ENCODE results near the gene ANO4. TPM values are rescaled to one million over a fixed set of nuclear protein-coding genes. Genes with fewer than 3 reads are reported as not detected.
A peak's percentile ranks its signal among the peaks of the same experiment; 100 is the strongest.

Gene ANO4
- total RNA-seq (ENCODE audit: insufficient read depth, low replicate concordance): 1.4 TPM

DNA sequence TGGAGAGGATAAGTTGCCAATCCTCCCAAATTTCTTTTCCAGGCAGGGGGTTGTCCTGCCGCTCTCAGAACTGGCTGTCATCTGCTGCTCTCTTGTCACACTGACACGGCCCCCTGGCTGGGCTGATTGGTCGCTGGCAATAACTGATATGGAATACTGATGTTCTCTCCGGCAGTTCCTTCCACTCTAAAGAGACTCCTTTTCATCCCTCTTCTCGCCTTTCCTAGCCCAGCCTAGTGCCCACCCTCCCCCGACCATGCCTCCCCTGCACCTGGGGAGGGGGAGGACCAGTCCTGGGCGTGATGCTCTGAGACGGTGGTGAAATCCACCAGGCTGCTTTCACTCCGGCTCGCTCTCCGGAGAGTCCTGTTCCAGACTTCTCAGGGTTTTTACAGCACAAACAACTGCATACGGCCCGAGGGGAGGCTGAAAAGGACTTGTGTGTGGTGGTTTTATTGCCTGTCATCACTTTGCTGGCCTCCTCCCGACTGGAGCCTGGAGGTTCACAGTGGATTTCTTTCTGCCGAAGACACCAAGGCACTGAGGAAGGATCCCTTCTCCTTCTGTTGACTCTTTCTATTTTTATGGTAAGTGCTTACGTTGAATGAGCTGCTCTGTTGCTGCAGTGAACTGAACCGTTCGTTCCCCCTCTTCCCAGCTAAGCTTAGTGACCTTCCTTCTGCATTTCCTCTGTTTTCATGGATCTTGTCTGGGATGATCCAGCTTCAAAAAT is at the start of gene ANO4:
Gene ANO4 (plus strand): TSS at position 336 of the 733 bp plus-strand sequence. CDS start 107,010 bp downstream, outside the sequence.
- DNase-seq (ENCODE audit: low spot score): peak; percentile 83

GRCh38 chr12:100745378-100746071 is 49.1 kb upstream of the ANO4 start:
- DNase-seq (ENCODE audit: low spot score): no peak

- DNase-seq (ENCODE audit: low spot score): no peak
Measured at GRCh38 chr12:100752841-100753240, 41.7 kb upstream of the ANO4 start.

GRCh38 chr12:100753837-100754236 is 40.7 kb upstream of the ANO4 start:
- no peak for DNase-seq (ENCODE audit: low spot score)

DNA sequence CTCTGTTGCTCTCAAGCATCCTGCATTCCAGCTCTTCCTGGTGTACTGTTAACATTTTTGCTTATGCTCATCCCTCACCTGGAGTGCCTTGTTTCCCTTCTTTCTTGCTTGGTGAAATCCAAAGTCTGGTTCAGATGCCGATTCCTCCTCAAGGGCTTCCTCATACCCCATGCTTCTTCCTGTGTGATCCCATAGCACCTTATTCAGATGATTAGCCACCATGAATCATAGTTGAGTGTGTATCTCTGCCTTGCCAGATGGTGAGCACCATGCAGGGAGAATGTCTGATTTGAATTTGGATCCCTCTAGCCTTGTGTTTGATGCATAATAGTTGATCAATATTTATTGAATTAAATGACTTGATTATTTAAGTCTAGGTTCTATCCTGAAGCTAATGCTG is 39.4 kb upstream of the ANO4 start:
- no peak for DNase-seq (ENCODE audit: low spot score)

GRCh38 chr12:100758083-100758482 is 36.5 kb upstream of the ANO4 start:
- no peak for DNase-seq (ENCODE audit: low spot score)

- DNase-seq (ENCODE audit: low spot score): no peak
Measured at GRCh38 chr12:100767371-100767770, 27.2 kb upstream of the ANO4 start.

DNA sequence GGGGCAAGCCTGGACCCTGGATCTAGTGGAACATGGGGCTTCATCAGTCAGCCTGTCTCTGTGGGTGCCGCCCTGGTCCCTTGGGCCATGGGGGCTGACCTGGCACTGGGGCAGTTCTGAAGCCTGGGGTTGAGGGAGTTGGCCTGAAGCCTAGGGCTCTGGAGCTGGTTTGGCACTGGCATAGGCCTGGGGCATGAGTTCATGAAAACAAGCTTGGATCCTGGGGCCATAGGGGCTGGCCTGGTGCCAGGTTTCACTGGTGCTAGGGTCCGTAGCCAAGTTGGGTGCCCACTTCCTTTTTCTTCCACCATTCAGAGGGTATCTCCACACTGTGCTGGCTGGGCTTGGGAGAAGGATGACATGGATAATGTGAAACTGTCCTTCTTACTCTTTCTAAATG is 26.6 kb upstream of the ANO4 start:
- no peak for DNase-seq (ENCODE audit: low spot score)

GRCh38 chr12:100778967-100779590 is 15.5 kb upstream of the ANO4 start:
- no peak for DNase-seq (ENCODE audit: low spot score)

- DNase-seq (ENCODE audit: low spot score): no peak
Measured at GRCh38 chr12:100789146-100789545, 5.4 kb upstream of the ANO4 start.

- no peak for DNase-seq (ENCODE audit: low spot score)
Measured at GRCh38 chr12:100789975-100790374, 4.6 kb upstream of the ANO4 start.

DNA sequence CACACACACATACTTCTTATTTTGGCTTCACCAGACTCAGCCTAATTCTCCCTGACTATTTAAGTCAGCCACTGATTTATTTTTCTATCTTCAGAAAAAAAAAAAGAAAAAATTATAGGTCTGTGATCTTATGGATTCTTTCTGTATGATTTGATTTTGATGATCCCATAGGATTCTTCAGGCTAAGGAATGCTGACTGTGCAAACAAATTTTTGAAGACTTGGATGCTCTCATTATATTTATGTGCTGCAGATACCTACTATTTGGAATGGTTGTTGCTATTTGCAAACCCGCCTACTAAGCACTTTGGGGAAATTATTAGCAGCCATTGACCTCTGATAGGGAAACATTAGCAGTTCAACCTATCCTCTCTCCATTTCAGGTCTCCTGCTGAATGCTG is 4.0 kb upstream of the ANO4 start:
- DNase-seq (ENCODE audit: low spot score): no peak

GRCh38 chr12:100793182-100793581 is 1.4 kb upstream of the ANO4 start:
- DNase-seq (ENCODE audit: low spot score): peak; percentile 91

GRCh38 chr12:100795174-100795799 is 711 bp downstream of the ANO4 start:
- peak; percentile 30 for DNase-seq (ENCODE audit: low spot score)

DNA sequence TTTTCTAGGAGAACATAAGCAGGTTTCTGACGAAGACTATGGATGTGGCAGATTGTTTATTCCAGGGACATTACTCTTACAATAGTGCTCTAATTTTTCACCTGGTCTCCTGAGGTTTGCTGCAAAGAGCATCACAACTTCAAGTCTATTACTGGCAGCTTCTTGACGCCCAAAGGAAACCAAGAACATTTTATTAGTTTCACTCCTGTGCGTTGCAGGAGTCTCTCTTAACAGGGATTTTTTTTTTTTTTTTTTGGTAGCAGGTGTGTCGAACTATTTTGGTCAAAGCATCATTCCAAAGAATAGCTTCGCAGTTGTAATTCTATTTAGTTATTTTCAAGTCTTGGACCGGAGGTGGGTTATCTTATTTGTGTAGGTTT is 1.2 kb downstream of the ANO4 start:
- no peak for DNase-seq (ENCODE audit: low spot score)

DNA sequence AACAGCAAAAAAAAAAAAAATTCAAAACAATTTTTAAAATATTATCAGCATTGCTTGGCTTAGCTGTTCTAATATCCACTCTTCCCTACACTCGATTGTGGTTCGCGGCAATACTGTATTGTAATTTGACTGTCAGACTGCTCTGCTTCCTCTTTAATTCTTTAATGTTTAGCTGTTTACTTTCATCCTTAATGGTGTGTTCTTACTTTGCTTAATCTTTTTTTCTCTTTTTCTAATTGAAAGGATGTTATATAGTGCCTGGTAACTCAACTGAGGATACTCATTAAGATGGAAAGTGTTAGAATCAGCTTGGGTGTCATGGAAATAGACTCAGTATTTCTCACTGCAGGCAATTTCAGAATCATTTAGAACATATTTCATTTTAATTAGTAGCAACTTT is 2.0 kb downstream of the ANO4 start:
- no peak for DNase-seq (ENCODE audit: low spot score)

GRCh38 chr12:100797246-100797645 is 2.7 kb downstream of the ANO4 start:
- DNase-seq (ENCODE audit: low spot score): peak; percentile 14

DNA sequence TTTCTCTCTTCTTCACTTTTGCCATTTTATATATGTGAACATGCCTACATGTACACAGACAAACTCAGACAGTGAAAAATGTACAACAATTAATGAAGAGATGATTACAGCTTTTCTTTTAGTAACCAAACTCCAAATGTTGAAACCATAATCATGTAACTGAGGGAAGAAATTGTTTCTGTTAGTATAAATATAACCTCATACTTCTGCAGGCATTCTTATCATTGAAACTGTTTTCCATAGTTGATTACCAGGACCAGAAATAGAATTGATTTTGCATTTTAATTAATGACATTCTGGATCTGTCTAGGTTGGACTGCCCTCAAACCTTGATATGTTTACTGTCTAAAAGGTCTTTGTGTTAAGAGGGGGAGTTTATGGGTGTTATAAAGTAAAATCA is 3.2 kb downstream of the ANO4 start:
- no peak for DNase-seq (ENCODE audit: low spot score)

- peak; percentile 83 for DNase-seq (ENCODE audit: low spot score)
Measured at GRCh38 chr12:100798286-100799160, 3.9 kb downstream of the ANO4 start.

DNA sequence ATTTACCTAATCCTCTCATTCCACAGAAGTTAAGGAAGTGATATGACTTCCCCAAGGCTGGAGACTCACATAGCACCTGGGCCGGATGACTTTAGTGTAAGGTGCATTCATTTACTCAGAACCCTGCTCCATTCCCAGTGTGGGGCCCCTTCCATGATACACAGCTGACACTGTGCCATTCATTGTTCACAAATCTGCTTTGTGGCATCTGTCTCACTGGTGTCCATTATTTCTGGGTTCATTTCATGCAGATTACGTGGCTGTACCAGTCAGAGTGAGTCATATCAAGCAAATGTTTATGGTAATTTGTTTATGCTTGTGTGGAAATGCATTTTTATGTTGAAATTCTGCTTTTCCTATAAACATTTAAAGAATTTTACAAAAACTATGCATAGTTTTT is 5.2 kb downstream of the ANO4 start:
- DNase-seq (ENCODE audit: low spot score): no peak

- DNase-seq (ENCODE audit: low spot score): no peak
Measured at GRCh38 chr12:100800723-100801122, 6.1 kb downstream of the ANO4 start.

Measured in umbilical cord (tissue), 2 donors.